Upper lobe of right lung (tissue), 1 donor: Measurements from ENCODE around the gene SLC35E1. TPM values are rescaled to one million over a fixed set of nuclear protein-coding genes. Genes with fewer than 3 reads are reported as not detected.

Source experiments
- ATAC-seq: fragments of 200-7000 bp; cut with Tn5 transposase; one replicate; pipeline ENCODE4 v1.9.1; 2020; ENCODE audit warnings: mild to moderate bottlenecking, moderate library complexity
- DNase-seq: peaks from one replicate; pipeline ENCODE4 v3.0.0-alpha.2; 2020
- H3K27ac ChIP-seq: fragments of 200-600 bp; one replicate; pipeline ENCODE4 v1.8.0; 2022
- H3K27me3 ChIP-seq: fragments of 200-600 bp; one replicate; pipeline ENCODE4 v1.8.0; 2022; ENCODE audit warnings: mild to moderate bottlenecking
- H3K36me3 ChIP-seq: fragments of 200-600 bp; one replicate; pipeline ENCODE4 v1.8.0; 2022
- H3K4me1 ChIP-seq: fragments of 200-600 bp; one replicate; pipeline ENCODE4 v1.8.0; 2022
- H3K4me3 ChIP-seq: fragments of 200-600 bp; one replicate; pipeline ENCODE4 v1.8.0; 2022; ENCODE audit warnings: mild to moderate bottlenecking
- H3K9me3 ChIP-seq: fragments of 200-600 bp; one replicate; pipeline ENCODE4 v1.8.0; 2022
- CTCF ChIP-seq: fragments of 200-600 bp; IDR thresholded peaks from one replicate; pipeline ENCODE4 v1.8.0; 2022; ENCODE audit warnings: antibody characterized with exemption
- intact Hi-C: fragments of 100-400 bp; cut with DNase I; formaldehyde crosslinking; loops from one replicate; pipeline ENCODE4 v1.11.0; 2022
- total RNA-seq: library from RNA; stranded (reverse); fragmentation: NEBNext Ultra II Directional; extraction: Animal tissue kit (Norgen Biotek cat#: 25700); gene quantifications from one replicate; pipeline ENCODE4 v1.2.1, GENCODE V29; 2021
- donor health status: DM: no; HTN: yes; CAD: no; lungs with severe emphysema.

Gene SLC35E1
- total RNA-seq, 1 donor from 2014 or later = 51.2 TPM

- no peak for ATAC-seq
- DNase-seq = no peak
- H3K36me3 ChIP-seq = no peaks in the 10 kb centered on the region
- H3K4me1 ChIP-seq = peaks cover 71% of the 10 kb centered on the region
- H3K9me3 ChIP-seq = no peaks in the 10 kb centered on the region
- intact Hi-C loops = no loop called here
- H3K27me3 ChIP-seq = no peaks in the 10 kb centered on the region
- no peak for TF ChIP-seq CTCF
- no peak overlapping the region for H3K27ac ChIP-seq
- H3K4me3 ChIP-seq = no peak overlapping the region
These were observed 37.4 kb upstream of the SLC35E1 start for GRCh38 chr19:16609511-16610200.

GRCh38 chr19:16608290-16608739 is 36.1 kb upstream of the SLC35E1 start:
- Histone ChIP-seq H3K4me3 (no peak overlapping the region), H3K9me3 (no peaks in the 10 kb centered on the region), H3K27ac (peak overlapping the region; percentile 61), H3K36me3 (no peaks in the 10 kb centered on the region), H3K27me3 (no peaks in the 10 kb centered on the region), H3K4me1 (peaks cover 63% of the 10 kb centered on the region)
- ATAC-seq = peak; percentile 75
- TF ChIP-seq CTCF = no peak
- no peak for DNase-seq
- intact Hi-C loops = no loop called here

GRCh38 chr19:16607819-16608218 is 35.6 kb upstream of the SLC35E1 start:
- DNase-seq (no peak), ATAC-seq (no peak)
- intact Hi-C loops = no loop called here
- peak overlapping the region; percentile 61 for H3K27ac ChIP-seq
- no peak overlapping the region for H3K4me3 ChIP-seq
- TF ChIP-seq CTCF = no peak
- H3K9me3 ChIP-seq = no peaks in the 10 kb centered on the region
- no peaks in the 10 kb centered on the region for H3K36me3 ChIP-seq
- peaks cover 61% of the 10 kb centered on the region for H3K4me1 ChIP-seq
- no peaks in the 10 kb centered on the region for H3K27me3 ChIP-seq

- ATAC-seq (peak; percentile 50), DNase-seq (peak; percentile 74)
- no peaks in the 10 kb centered on the region for H3K9me3 ChIP-seq
- intact Hi-C loops = no loop called here
- no peak overlapping the region for H3K4me3 ChIP-seq
- TF ChIP-seq CTCF = no peak
- H3K36me3 ChIP-seq = no peaks in the 10 kb centered on the region
- no peak overlapping the region for H3K27ac ChIP-seq
- H3K4me1 ChIP-seq = peaks cover 41% of the 10 kb centered on the region
- no peaks in the 10 kb centered on the region for H3K27me3 ChIP-seq
These were observed 33.4 kb upstream of the SLC35E1 start for GRCh38 chr19:16605553-16605994.

GRCh38 chr19:16605115-16605514 is 32.9 kb upstream of the SLC35E1 start:
- intact Hi-C loops = no loop called here
- DNase-seq = no peak
- H3K9me3 ChIP-seq = no peaks in the 10 kb centered on the region
- no peak overlapping the region for H3K4me3 ChIP-seq
- TF ChIP-seq CTCF = no peak
- H3K4me1 ChIP-seq = peaks cover 37% of the 10 kb centered on the region
- no peaks in the 10 kb centered on the region for H3K27me3 ChIP-seq
- ATAC-seq = no peak
- H3K36me3 ChIP-seq = no peaks in the 10 kb centered on the region
- H3K27ac ChIP-seq = no peak overlapping the region

GRCh38 chr19:16604615-16605014 is 32.4 kb upstream of the SLC35E1 start:
- Histone ChIP-seq H3K27me3 (no peaks in the 10 kb centered on the region), H3K4me1 (peaks cover 32% of the 10 kb centered on the region), H3K36me3 (no peaks in the 10 kb centered on the region), H3K4me3 (no peak overlapping the region), H3K27ac (no peak overlapping the region), H3K9me3 (no peaks in the 10 kb centered on the region)
- TF ChIP-seq CTCF = no peak
- intact Hi-C loops = no loop called here
- no peak for DNase-seq
- ATAC-seq = no peak
